ENCODE measurements around the gene SAMD8.

Gene SAMD8

DNA sequence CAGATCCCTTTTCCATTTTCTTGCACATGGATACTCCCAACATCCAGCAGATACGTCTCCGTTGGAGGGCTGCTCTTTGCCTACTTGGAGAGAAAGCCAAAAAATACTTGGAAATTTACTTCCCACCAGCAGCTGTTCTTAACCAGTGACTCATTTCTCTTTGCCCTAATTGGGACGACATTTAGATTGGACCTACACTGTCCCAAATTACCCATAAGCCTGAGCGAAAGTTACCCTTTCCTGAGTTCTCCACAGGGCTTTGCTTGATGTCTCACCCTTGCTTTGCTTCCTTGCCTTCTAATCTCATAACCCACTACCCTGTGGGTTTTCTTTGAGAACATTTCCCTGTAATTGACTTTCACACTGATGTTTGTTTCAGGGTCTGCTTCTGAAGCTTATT is 48.1 kb downstream of the SAMD8 start:
- Histone ChIP-seq H4K8ac (ENCODE audit: low read length) (no peak overlapping the region), H2BK12ac (ENCODE audit: low read length in 2 of 2) (no peak overlapping the region), H3K4me1 (ENCODE audit: control insufficient read depth, insufficient read depth, low read depth, low read length) (no peaks in the 10 kb centered on the region), H3K23ac (ENCODE audit: low read length in 2 of 2) (no peak overlapping the region), H3K4me2 (ENCODE audit: low read length, poor library complexity, severe bottlenecking) (no peak overlapping the region), H3K9me3 (ENCODE audit: control insufficient read depth, low read length) (no peaks in the 10 kb centered on the region), H3K9ac (ENCODE audit: low read length) (peak overlapping the region; percentile 49), H4K91ac (ENCODE audit: low read length) (no peak overlapping the region), H2AFZ (ENCODE audit: low read depth, low read length) (no peak overlapping the region), H3K36me3 (ENCODE audit: control insufficient read depth in 1 of 2, insufficient read depth in 2 of 2, low read depth in 1 of 2, low read length in 2 of 2) (peaks cover 2 to 21% of the 10 kb centered on the region in 2 experiments), H3K14ac (ENCODE audit: low read length in 2 of 2) (no peak overlapping the region), H2BK15ac (ENCODE audit: low read depth, poor library complexity, severe bottlenecking) (no peak overlapping the region), H3K79me1 (replicated peaks; ENCODE audit: low read length, poor library complexity, severe bottlenecking) (peaks cover 34% of the 10 kb centered on the region), H3K27me3 (ENCODE audit: control insufficient read depth in 1 of 2, insufficient read depth in 1 of 2, low read length in 2 of 2) (no peaks in the 10 kb centered on the region), H3K18ac (ENCODE audit: low read depth in 1 of 2, low read length in 2 of 2) (no peak overlapping the region), H3K4me3 (ENCODE audit: insufficient read depth in 1 of 2, low read depth in 1 of 2, low read length in 2 of 2) (peak overlapping the region in 1 of 2 experiments; percentile 48), H2BK5ac (ENCODE audit: low read depth, low read length, poor library complexity, severe bottlenecking) (no peak overlapping the region), H3K4ac (ENCODE audit: low read depth in 1 of 2, low read length in 2 of 2) (no peak overlapping the region), H2AK5ac (ENCODE audit: low read length, severe bottlenecking) (no peak overlapping the region), H2BK120ac (ENCODE audit: low read depth, low read length) (no peak overlapping the region), H3K27ac (ENCODE audit: low read length, poor library complexity, severe bottlenecking) (no peak overlapping the region)
- DNase-seq = no peak
- WGBS = 92% methylated on average over 4 of the region's 4 CpGs

GRCh38 chr10:75165684-75166622 is 54.5 kb downstream of the SAMD8 start:
- WGBS = no CpG with 5 or more reads among the region's 2 CpGs
- Histone ChIP-seq H3K9ac (ENCODE audit: low read length) (no peak overlapping the region), H3K36me3 (ENCODE audit: control insufficient read depth in 1 of 2, insufficient read depth in 2 of 2, low read depth in 1 of 2, low read length in 2 of 2) (peaks cover 5 to 40% of the 10 kb centered on the region in 2 experiments), H2BK5ac (ENCODE audit: low read depth, low read length, poor library complexity, severe bottlenecking) (no peak overlapping the region), H3K14ac (ENCODE audit: low read length in 2 of 2) (no peak overlapping the region), H4K91ac (ENCODE audit: low read length) (no peak overlapping the region), H3K18ac (ENCODE audit: low read depth in 1 of 2, low read length in 2 of 2) (no peak overlapping the region), H3K27me3 (ENCODE audit: control insufficient read depth in 1 of 2, insufficient read depth in 1 of 2, low read length in 2 of 2) (no peaks in the 10 kb centered on the region), H3K4ac (ENCODE audit: low read depth in 1 of 2, low read length in 2 of 2) (no peak overlapping the region), H3K27ac (ENCODE audit: low read length, poor library complexity, severe bottlenecking) (no peak overlapping the region), H3K4me2 (ENCODE audit: low read length, poor library complexity, severe bottlenecking) (no peak overlapping the region), H3K4me3 (ENCODE audit: insufficient read depth in 1 of 2, low read depth in 1 of 2, low read length in 2 of 2) (no peak overlapping the region), H3K4me1 (ENCODE audit: control insufficient read depth, insufficient read depth, low read depth, low read length) (no peaks in the 10 kb centered on the region), H3K79me1 (replicated peaks; ENCODE audit: low read length, poor library complexity, severe bottlenecking) (peaks cover 30% of the 10 kb centered on the region), H4K8ac (ENCODE audit: low read length) (no peak overlapping the region), H3K9me3 (ENCODE audit: control insufficient read depth, low read length) (no peaks in the 10 kb centered on the region), H2AK5ac (ENCODE audit: low read length, severe bottlenecking) (no peak overlapping the region), H3K23ac (ENCODE audit: low read length in 2 of 2) (no peak overlapping the region), H2BK15ac (ENCODE audit: low read depth, poor library complexity, severe bottlenecking) (no peak overlapping the region), H2AFZ (ENCODE audit: low read depth, low read length) (no peak overlapping the region), H2BK12ac (ENCODE audit: low read length in 2 of 2) (no peak overlapping the region), H2BK120ac (ENCODE audit: low read depth, low read length) (no peak overlapping the region)
- DNase-seq = no peak

DNA sequence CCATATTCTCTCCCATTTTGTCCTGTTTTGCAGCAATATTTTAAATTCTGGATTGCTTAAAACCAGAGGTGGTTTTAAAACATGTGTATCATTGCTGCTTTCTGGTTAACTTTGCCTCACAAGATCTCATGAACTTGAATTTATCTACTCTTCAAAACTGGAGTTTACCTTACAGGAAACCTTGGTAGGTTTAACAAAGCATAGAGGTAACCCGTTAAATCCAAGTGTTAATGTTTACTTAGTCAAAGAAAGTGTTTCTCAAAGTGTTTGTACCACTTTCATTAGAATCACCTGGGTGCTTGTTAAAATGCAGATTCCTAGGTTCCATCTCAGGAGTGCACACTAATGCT is 55.1 kb downstream of the SAMD8 start:
- H4K91ac ChIP-seq (ENCODE audit: low read length) = no peak overlapping the region
- no peak overlapping the region for H2BK120ac ChIP-seq (ENCODE audit: low read depth, low read length)
- WGBS = no CpG with 5 or more reads among the region's 1 CpG
- no peak overlapping the region for H3K18ac ChIP-seq (ENCODE audit: low read depth in 1 of 2, low read length in 2 of 2)
- H3K36me3 ChIP-seq (ENCODE audit: control insufficient read depth in 1 of 2, insufficient read depth in 2 of 2, low read depth in 1 of 2, low read length in 2 of 2) = peaks cover 5 to 40% of the 10 kb centered on the region in 2 experiments
- no peak overlapping the region for H2AK5ac ChIP-seq (ENCODE audit: low read length, severe bottlenecking)
- no peak overlapping the region for H3K4me2 ChIP-seq (ENCODE audit: low read length, poor library complexity, severe bottlenecking)
- H2BK5ac ChIP-seq (ENCODE audit: low read depth, low read length, poor library complexity, severe bottlenecking) = no peak overlapping the region
- H3K14ac ChIP-seq (ENCODE audit: low read length in 2 of 2) = no peak overlapping the region
- H3K4me1 ChIP-seq (ENCODE audit: control insufficient read depth, insufficient read depth, low read depth, low read length) = no peaks in the 10 kb centered on the region
- no peaks in the 10 kb centered on the region for H3K9me3 ChIP-seq (ENCODE audit: control insufficient read depth, low read length)
- no peak overlapping the region for H3K27ac ChIP-seq (ENCODE audit: low read length, poor library complexity, severe bottlenecking)
- H3K4me3 ChIP-seq (ENCODE audit: insufficient read depth in 1 of 2, low read depth in 1 of 2, low read length in 2 of 2) = no peak overlapping the region
- no peak overlapping the region for H2AFZ ChIP-seq (ENCODE audit: low read depth, low read length)
- H3K9ac ChIP-seq (ENCODE audit: low read length) = no peak overlapping the region
- no peaks in the 10 kb centered on the region for H3K27me3 ChIP-seq (ENCODE audit: control insufficient read depth in 1 of 2, insufficient read depth in 1 of 2, low read length in 2 of 2)
- no peak overlapping the region for H4K8ac ChIP-seq (ENCODE audit: low read length)
- no peak overlapping the region for H2BK15ac ChIP-seq (ENCODE audit: low read depth, poor library complexity, severe bottlenecking)
- H3K79me1 ChIP-seq (replicated peaks; ENCODE audit: low read length, poor library complexity, severe bottlenecking) = peaks cover 26% of the 10 kb centered on the region
- no peak overlapping the region for H2BK12ac ChIP-seq (ENCODE audit: low read length in 2 of 2)
- no peak overlapping the region for H3K23ac ChIP-seq (ENCODE audit: low read length in 2 of 2)
- H3K4ac ChIP-seq (ENCODE audit: low read depth in 1 of 2, low read length in 2 of 2) = no peak overlapping the region
- DNase-seq = no peak

GRCh38 chr10:75168275-75168674 is 56.8 kb downstream of the SAMD8 start:
- 98% methylated on average over 5 of the region's 6 CpGs for WGBS
- Histone ChIP-seq H3K27me3 (ENCODE audit: control insufficient read depth in 1 of 2, insufficient read depth in 1 of 2, low read length in 2 of 2) (no peaks in the 10 kb centered on the region), H4K91ac (ENCODE audit: low read length) (no peak overlapping the region)

More at GRCh38 chr10:75168275-75168674, 56.8 kb downstream of the SAMD8 start:
- Histone ChIP-seq H2BK15ac (ENCODE audit: low read depth, poor library complexity, severe bottlenecking) (no peak overlapping the region), H3K4me1 (ENCODE audit: control insufficient read depth, insufficient read depth, low read depth, low read length) (peaks cover 3% of the 10 kb centered on the region), H3K9me3 (ENCODE audit: control insufficient read depth, low read length) (no peaks in the 10 kb centered on the region), H2BK120ac (ENCODE audit: low read depth, low read length) (no peak overlapping the region), H3K36me3 (ENCODE audit: control insufficient read depth in 1 of 2, insufficient read depth in 2 of 2, low read depth in 1 of 2, low read length in 2 of 2) (peaks cover 9 to 50% of the 10 kb centered on the region in 2 experiments), H3K4me2 (ENCODE audit: low read length, poor library complexity, severe bottlenecking) (no peak overlapping the region), H3K23ac (ENCODE audit: low read length in 2 of 2) (no peak overlapping the region), H3K27ac (ENCODE audit: low read length, poor library complexity, severe bottlenecking) (no peak overlapping the region), H3K4ac (ENCODE audit: low read depth in 1 of 2, low read length in 2 of 2) (no peak overlapping the region), H3K18ac (ENCODE audit: low read depth in 1 of 2, low read length in 2 of 2) (no peak overlapping the region), H3K14ac (ENCODE audit: low read length in 2 of 2) (no peak overlapping the region), H3K4me3 (ENCODE audit: insufficient read depth in 1 of 2, low read depth in 1 of 2, low read length in 2 of 2) (no peak overlapping the region), H2BK5ac (ENCODE audit: low read depth, low read length, poor library complexity, severe bottlenecking) (no peak overlapping the region), H3K79me1 (replicated peaks; ENCODE audit: low read length, poor library complexity, severe bottlenecking) (peaks cover 30% of the 10 kb centered on the region), H2AK5ac (ENCODE audit: low read length, severe bottlenecking) (no peak overlapping the region), H2AFZ (ENCODE audit: low read depth, low read length) (no peak overlapping the region), H3K9ac (ENCODE audit: low read length) (no peak overlapping the region), H2BK12ac (ENCODE audit: low read length in 2 of 2) (no peak overlapping the region), H4K8ac (ENCODE audit: low read length) (no peak overlapping the region)
- no peak for DNase-seq

Data from mesenchymal stem cell (in vitro differentiated cells and primary cell).